Neural progenitor cell (in vitro differentiated cells): ENCODE measurements around the gene UBN2. TPM values are rescaled to one million over a fixed set of nuclear protein-coding genes. Genes with fewer than 3 reads are reported as not detected.

Experiments used
- DNase-seq: peaks from one replicate; pipeline ENCODE4 v3.0.0-alpha.2; 2016; ENCODE audit warnings: low spot score
- H2AFZ ChIP-seq: fragments of 200-600 bp; sonication (generic); replicated peaks from 2 replicates; pipeline ENCODE4 v1.6.1; 2016; ENCODE audit warnings: antibody characterized with exemption
- H3F3A ChIP-seq: fragments of 200-600 bp; sonication (generic); 2 replicates; pipeline ENCODE4 v1.6.1; 2016; ENCODE audit warnings: antibody characterized with exemption, low read depth
- H3K27ac ChIP-seq: fragments of 200-600 bp; sonication (generic); 2 replicates; pipeline ENCODE4 v1.5.1; 2016; ENCODE audit warnings: mild to moderate bottlenecking
- H3K27me3 ChIP-seq: fragments of 200-600 bp; sonication (generic); 2 replicates; pipeline ENCODE4 v1.6.1; 2016; ENCODE audit warnings: mild to moderate bottlenecking, moderate library complexity
- H3K36me3 ChIP-seq: fragments of 200-600 bp; sonication (generic); 2 replicates; pipeline ENCODE4 v1.5.1; 2016
- H3K4me1 ChIP-seq: fragments of 200-600 bp; sonication (generic); 2 replicates; pipeline ENCODE4 v1.6.1; 2016; ENCODE audit warnings: mixed run types
- H3K4me2 ChIP-seq: fragments of 200-600 bp; sonication (generic); 2 replicates; pipeline ENCODE4 v1.6.1; 2016
- H3K4me3 ChIP-seq: fragments of 200-600 bp; sonication (generic); 2 replicates; pipeline ENCODE4 v1.5.1; 2016
- H3K79me2 ChIP-seq: fragments of 200-600 bp; sonication (generic); 2 replicates; pipeline ENCODE4 v1.6.1; 2016; ENCODE audit warnings: low read depth
- H3K9ac ChIP-seq: fragments of 200-600 bp; sonication (generic); 2 replicates; pipeline ENCODE4 v1.6.1; 2016
- H3K9me3 ChIP-seq: fragments of 200-600 bp; sonication (generic); 2 replicates; pipeline ENCODE4 v1.5.1; 2016; ENCODE audit warnings: low read depth
- H4K20me1 ChIP-seq: fragments of 200-600 bp; sonication (generic); 2 replicates; pipeline ENCODE4 v1.6.1; 2016; ENCODE audit warnings: low read depth
- H3K27ac Mint-ChIP-seq: 3 replicates; pipeline ENCODE4 v1.8.0; 2021; ENCODE audit warnings: mixed read lengths
- H3K27me3 Mint-ChIP-seq: 2 replicates; pipeline ENCODE4 v1.8.0; 2022; ENCODE audit warnings: low read depth, mild to moderate bottlenecking, inconsistent platforms, moderate library complexity, mixed read lengths; ENCODE audit not compliant: insufficient read depth
- H3K36me3 Mint-ChIP-seq: 3 replicates; pipeline ENCODE4 v1.8.0; 2021; ENCODE audit warnings: mixed read lengths
- H3K4me1 Mint-ChIP-seq: 3 replicates; pipeline ENCODE4 v1.8.0; 2021; ENCODE audit warnings: mixed read lengths
- H3K4me3 Mint-ChIP-seq: 3 replicates; pipeline ENCODE4 v1.8.0; 2021; ENCODE audit warnings: mild to moderate bottlenecking, moderate library complexity, mixed read lengths
- H3K9me3 Mint-ChIP-seq: 3 replicates; pipeline ENCODE4 v1.8.0; 2020; ENCODE audit warnings: mixed read lengths
- CTCF ChIP-seq: fragments of 200-600 bp; sonication (generic); IDR thresholded peaks from 2 replicates; pipeline ENCODE4 v1.5.1; 2017; ENCODE audit warnings: antibody characterized with exemption, mild to moderate bottlenecking
- EZH2 ChIP-seq: fragments of 200-600 bp; sonication (generic); IDR thresholded peaks from 2 replicates; pipeline ENCODE4 v1.6.1; 2017; ENCODE audit warnings: antibody characterized with exemption, mild to moderate bottlenecking, moderate library complexity
- EZH2phosphoT487 ChIP-seq: fragments of 200-600 bp; sonication (generic); IDR thresholded peaks from 2 replicates; pipeline ENCODE4 v1.6.1; 2017; ENCODE audit warnings: antibody characterized with exemption
- total RNA-seq: library from RNA; depleted of rRNA; stranded (reverse); fragments of >200 nt; gene quantifications from 2 replicates; pipeline ENCODE4 v1.2.3, GENCODE V29; 2015; ENCODE audit warnings: low replicate concordance

UBN2 gene
- total RNA-seq, 1 donor from 2014 or later, result 19.5 TPM

- no peak overlapping the region for H3K9ac ChIP-seq
- no peaks in the 10 kb centered on the region for H3F3A ChIP-seq
- TF ChIP-seq EZH2phosphoT487, result no peak
- TF ChIP-seq CTCF, result no peak
- TF ChIP-seq EZH2, result no peak
- no peaks in the 10 kb centered on the region for H3K4me1 ChIP-seq
- H3K27me3 Mint-ChIP-seq, result no peaks in the 10 kb centered on the region
- H3K4me1 Mint-ChIP-seq, result no peaks in the 10 kb centered on the region
- no peaks in the 10 kb centered on the region for H3K9me3 ChIP-seq
- no peak overlapping the region for H3K27ac Mint-ChIP-seq
- no peaks in the 10 kb centered on the region for H3K9me3 Mint-ChIP-seq
- H3K36me3 ChIP-seq, result peaks cover 12% of the 10 kb centered on the region
- peaks cover 17% of the 10 kb centered on the region for H3K36me3 Mint-ChIP-seq
- no peaks in the 10 kb centered on the region for H3K27me3 ChIP-seq
- H3K4me2 ChIP-seq, result no peak overlapping the region
- no peak overlapping the region for H3K4me3 ChIP-seq
- no peaks in the 10 kb centered on the region for H4K20me1 ChIP-seq
- DNase-seq, result no peak
- no peak overlapping the region for H3K4me3 Mint-ChIP-seq
- H3K27ac ChIP-seq, result no peak overlapping the region
- H2AFZ ChIP-seq, result no peak overlapping the region
- H3K79me2 ChIP-seq, result no peaks in the 10 kb centered on the region
Measured at GRCh38 chr7:139249179-139249810, 18.3 kb downstream of the UBN2 start.

- no peak overlapping the region for H3K4me3 ChIP-seq
- TF ChIP-seq EZH2phosphoT487, result no peak
- no peak for TF ChIP-seq EZH2
- TF ChIP-seq CTCF, result no peak
Measured at GRCh38 chr7:139252451-139252850, 21.4 kb downstream of the UBN2 start.

GRCh38 chr7:139254281-139254680 is 23.2 kb downstream of the UBN2 start:
- H3K36me3 ChIP-seq, result peaks cover 6% of the 10 kb centered on the region
- no peak overlapping the region for H3K4me3 Mint-ChIP-seq

More at GRCh38 chr7:139252451-139252850, 21.4 kb downstream of the UBN2 start:
- no peak for DNase-seq
- Histone ChIP-seq H4K20me1 (no peaks in the 10 kb centered on the region), H2AFZ (no peak overlapping the region), H3K27ac (no peak overlapping the region), H3K36me3 (peaks cover 9% of the 10 kb centered on the region), H3F3A (no peaks in the 10 kb centered on the region), H3K9ac (no peak overlapping the region), H3K4me2 (no peak overlapping the region), H3K27me3 (no peaks in the 10 kb centered on the region), H3K9me3 (no peaks in the 10 kb centered on the region), H3K79me2 (no peaks in the 10 kb centered on the region), H3K4me1 (no peaks in the 10 kb centered on the region)
- no peak overlapping the region for H3K27ac Mint-ChIP-seq
- no peaks in the 10 kb centered on the region for H3K27me3 Mint-ChIP-seq
- no peaks in the 10 kb centered on the region for H3K4me1 Mint-ChIP-seq
- peaks cover 17% of the 10 kb centered on the region for H3K36me3 Mint-ChIP-seq
- H3K9me3 Mint-ChIP-seq, result no peaks in the 10 kb centered on the region
- no peak overlapping the region for H3K4me3 Mint-ChIP-seq

More at GRCh38 chr7:139254281-139254680, 23.2 kb downstream of the UBN2 start:
- no peaks in the 10 kb centered on the region for H3K9me3 Mint-ChIP-seq
- H4K20me1 ChIP-seq, result no peaks in the 10 kb centered on the region
- DNase-seq, result no peak
- H3K27ac ChIP-seq, result no peak overlapping the region
- H3K9me3 ChIP-seq, result no peaks in the 10 kb centered on the region
- no peaks in the 10 kb centered on the region for H3K27me3 ChIP-seq
- no peak overlapping the region for H3K4me3 ChIP-seq
- H3K27me3 Mint-ChIP-seq, result no peaks in the 10 kb centered on the region
- TF ChIP-seq EZH2phosphoT487 (no peak), CTCF (no peak), EZH2 (no peak)
- no peaks in the 10 kb centered on the region for H3F3A ChIP-seq
- no peaks in the 10 kb centered on the region for H3K79me2 ChIP-seq
- H3K36me3 Mint-ChIP-seq, result peaks cover 19% of the 10 kb centered on the region
- no peak overlapping the region for H2AFZ ChIP-seq
- no peak overlapping the region for H3K4me2 ChIP-seq
- no peaks in the 10 kb centered on the region for H3K4me1 Mint-ChIP-seq
- H3K4me1 ChIP-seq, result no peaks in the 10 kb centered on the region
- H3K27ac Mint-ChIP-seq, result no peak overlapping the region
- H3K9ac ChIP-seq, result no peak overlapping the region
